Measurements from ENCODE around the gene ZNF865. TPM values are rescaled to one million over a fixed set of nuclear protein-coding genes. Genes with fewer than 3 reads are reported as not detected.

ZNF865 gene
- total RNA-seq, 2 experiments from 2014 or later = 3.0 to 11.3 TPM

DNA sequence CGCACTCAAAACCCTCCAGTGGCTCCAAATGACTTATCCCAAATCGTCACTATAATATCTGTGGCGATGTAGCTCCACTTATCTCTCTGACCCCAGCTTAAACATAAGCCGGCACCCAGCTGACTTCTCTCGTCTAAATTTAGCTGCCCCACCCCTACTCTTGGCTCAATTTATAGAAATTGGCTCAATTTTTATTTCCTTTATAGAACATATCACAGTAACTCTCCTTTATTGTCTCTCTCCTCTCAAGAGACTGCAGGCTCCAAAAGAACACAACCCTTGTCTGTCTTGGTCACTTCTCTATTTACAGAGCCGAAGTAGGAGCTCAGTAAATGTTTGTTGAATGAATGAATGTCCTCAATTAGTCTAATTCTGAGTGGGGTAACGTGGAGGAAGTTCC is 18.1 kb downstream of the ZNF865 start:
- no peak for DNase-seq (ENCODE audit: low spot score)
- no peaks in the 10 kb centered on the region for H4K20me1 ChIP-seq (ENCODE audit: insufficient read depth, low read length)
- peaks cover 11% of the 10 kb centered on the region for H3K4me1 ChIP-seq (ENCODE audit: insufficient read depth, low read length, poor library complexity, severe bottlenecking)
- no peak overlapping the region for H3K27ac ChIP-seq (ENCODE audit: low read depth, low read length, poor library complexity, severe bottlenecking)
- TF ChIP-seq, protein P1, sequence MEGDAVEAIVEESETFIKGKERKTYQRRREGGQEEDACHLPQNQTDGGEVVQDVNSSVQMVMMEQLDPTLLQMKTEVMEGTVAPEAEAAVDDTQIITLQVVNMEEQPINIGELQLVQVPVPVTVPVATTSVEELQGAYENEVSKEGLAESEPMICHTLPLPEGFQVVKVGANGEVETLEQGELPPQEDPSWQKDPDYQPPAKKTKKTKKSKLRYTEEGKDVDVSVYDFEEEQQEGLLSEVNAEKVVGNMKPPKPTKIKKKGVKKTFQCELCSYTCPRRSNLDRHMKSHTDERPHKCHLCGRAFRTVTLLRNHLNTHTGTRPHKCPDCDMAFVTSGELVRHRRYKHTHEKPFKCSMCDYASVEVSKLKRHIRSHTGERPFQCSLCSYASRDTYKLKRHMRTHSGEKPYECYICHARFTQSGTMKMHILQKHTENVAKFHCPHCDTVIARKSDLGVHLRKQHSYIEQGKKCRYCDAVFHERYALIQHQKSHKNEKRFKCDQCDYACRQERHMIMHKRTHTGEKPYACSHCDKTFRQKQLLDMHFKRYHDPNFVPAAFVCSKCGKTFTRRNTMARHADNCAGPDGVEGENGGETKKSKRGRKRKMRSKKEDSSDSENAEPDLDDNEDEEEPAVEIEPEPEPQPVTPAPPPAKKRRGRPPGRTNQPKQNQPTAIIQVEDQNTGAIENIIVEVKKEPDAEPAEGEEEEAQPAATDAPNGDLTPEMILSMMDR (conservative IDR thresholded peaks at IDR 0.05; ENCODE audit: low read length) = no peak
- TF ChIP-seq EZH2phosphoT487 (IDR thresholded peaks at IDR 0.05; ENCODE audit: borderline replicate concordance, low read depth, low read length) = no peak
- BruUV-seq (replicated peaks) = no TSS peak
- no peaks in the 10 kb centered on the region for H3K79me2 ChIP-seq (ENCODE audit: insufficient read depth, low read depth, low read length)
- intact Hi-C loops (cut with micrococcal nuclease; ENCODE audit: unreplicated experiment) = no loop called here
- peaks cover 8% of the 10 kb centered on the region; the same call in 1 of the 2 replicates for H3K36me3 ChIP-seq (ENCODE audit: insufficient read depth, low read length)
- ChIA-PET POLR2A (no interaction called here), CTCF (ENCODE audit: unreplicated experiment) (no interaction called here)
- no peak overlapping the region for H2AFZ ChIP-seq (ENCODE audit: low read length)
- peak overlapping the region; percentile 58 for H3K4me3 ChIP-seq (ENCODE audit: low read depth, low read length, poor library complexity, severe bottlenecking)
- no peaks in the 10 kb centered on the region for H3K9me2 ChIP-seq (ENCODE audit: insufficient read depth, low read length)
- H3K4me2 ChIP-seq (ENCODE audit: low read length) = peak overlapping the region; percentile 33
- H3K9me3 ChIP-seq (ENCODE audit: low read length) = no peaks in the 10 kb centered on the region

- peaks cover 11% of the 10 kb centered on the region for H3K4me1 ChIP-seq (ENCODE audit: insufficient read depth, low read length, poor library complexity, severe bottlenecking)
- POLR2A ChIA-PET = interaction anchor here (0.6 to 1.3 kb wide), 12 partner anchors 9 to 690 kb away, joined by 3 to 15 read pairs (median 4); partner anchors contain the start of genes FIZ1, U2AF2 and ZSCAN5A
- H3K79me2 ChIP-seq (ENCODE audit: insufficient read depth, low read depth, low read length) = no peaks in the 10 kb centered on the region
- peak within 1 kb of the TSS; percentile 67 for H3K4me3 ChIP-seq (ENCODE audit: low read depth, low read length, poor library complexity, severe bottlenecking)
- H3K9me2 ChIP-seq (ENCODE audit: insufficient read depth, low read length) = no peaks in the 10 kb centered on the region
- peak within 1 kb of the TSS; percentile 46; the same call in 1 of the 2 replicates for H2AFZ ChIP-seq (ENCODE audit: low read length)
- H3K9me3 ChIP-seq (ENCODE audit: low read length) = no peaks in the 10 kb centered on the region
- TF ChIP-seq, protein P1 (conservative IDR thresholded peaks at IDR 0.05; ENCODE audit: low read length) = no peak
- TF ChIP-seq EZH2phosphoT487 (IDR thresholded peaks at IDR 0.05; ENCODE audit: borderline replicate concordance, low read depth, low read length) = no peak
- H3K36me3 ChIP-seq (ENCODE audit: insufficient read depth, low read length) = peaks cover 8% of the 10 kb centered on the region; the same call in 1 of the 2 replicates
- peak within 1 kb of the TSS; percentile 91 for H3K4me2 ChIP-seq (ENCODE audit: low read length)
- CTCF ChIA-PET (ENCODE audit: unreplicated experiment) = interaction anchor here (0.6 to 0.7 kb wide), 3 partner anchors 13 to 107 kb away, joined by 3 to 4 read pairs (median 3); no protein-coding TSS in a partner anchor
- DNase-seq (ENCODE audit: low spot score) = peak; percentile 97
- peak within 1 kb of the TSS; percentile 63 for H3K27ac ChIP-seq (ENCODE audit: low read depth, low read length, poor library complexity, severe bottlenecking)
- intact Hi-C loops (cut with micrococcal nuclease; ENCODE audit: unreplicated experiment) = no loop called here
- BruUV-seq (replicated peaks) = no TSS peak
- H4K20me1 ChIP-seq (ENCODE audit: insufficient read depth, low read length) = no peaks in the 10 kb centered on the region
These were observed 18.9 kb downstream of the ZNF865 start, which contains the start of gene ZNF784 for GRCh38 chr19:55624109-55625003. Gene ZNF784, minus strand, starts transcription at chr19:55624566. Its CDS starts 5 bp downstream, at chr19:55624561.

Data from OCI-LY7 (cell line).